HL-60 (cell line): ENCODE measurements around the gene URB1.

Experiments used
- CTCF ChIP-seq: IDR thresholded peaks from one replicate; pipeline ENCODE4 v1.5.1; 2011; ENCODE audit warnings: low read length, control low read depth, inconsistent platforms; ENCODE audit not compliant: insufficient read depth
- GABPA ChIP-seq: IDR thresholded peaks from 2 replicates; pipeline ENCODE4 v1.6.1; 2012; ENCODE audit warnings: low read depth
- POLR2AphosphoS5 ChIP-seq: IDR thresholded peaks from 2 replicates; pipeline ENCODE4 v1.6.1; 2012; ENCODE audit warnings: low read depth
- REST ChIP-seq: IDR thresholded peaks from 2 replicates; pipeline ENCODE4 v1.6.1; 2012; ENCODE audit warnings: low read depth; ENCODE audit not compliant: insufficient replicate concordance

GRCh38 chr21:32426592-32427051 lies 33.8 kb upstream of the URB1 start:
- no peak for TF ChIP-seq CTCF
- no peak for TF ChIP-seq POLR2AphosphoS5
- TF ChIP-seq GABPA = no peak
- no peak for TF ChIP-seq REST
